Measurements from ENCODE around the gene ACP4. TPM values are rescaled to one million over a fixed set of nuclear protein-coding genes. Genes with fewer than 3 reads are reported as not detected.

Gene ACP4
- total and polyA plus RNA-seq, 2 of the 13 experiments (the other 11 are each of a cell fraction or from before 2014, with no cell fraction given): 0.08 TPM; not detected in 1

GRCh38 chr19:50796128-50796633 is 6.0 kb downstream of the ACP4 start (continued):
- TF ChIP-seq SRSF1 (optimal IDR thresholded peaks at IDR 0.05; ENCODE audit: low read depth, low read length): no peak

DNA sequence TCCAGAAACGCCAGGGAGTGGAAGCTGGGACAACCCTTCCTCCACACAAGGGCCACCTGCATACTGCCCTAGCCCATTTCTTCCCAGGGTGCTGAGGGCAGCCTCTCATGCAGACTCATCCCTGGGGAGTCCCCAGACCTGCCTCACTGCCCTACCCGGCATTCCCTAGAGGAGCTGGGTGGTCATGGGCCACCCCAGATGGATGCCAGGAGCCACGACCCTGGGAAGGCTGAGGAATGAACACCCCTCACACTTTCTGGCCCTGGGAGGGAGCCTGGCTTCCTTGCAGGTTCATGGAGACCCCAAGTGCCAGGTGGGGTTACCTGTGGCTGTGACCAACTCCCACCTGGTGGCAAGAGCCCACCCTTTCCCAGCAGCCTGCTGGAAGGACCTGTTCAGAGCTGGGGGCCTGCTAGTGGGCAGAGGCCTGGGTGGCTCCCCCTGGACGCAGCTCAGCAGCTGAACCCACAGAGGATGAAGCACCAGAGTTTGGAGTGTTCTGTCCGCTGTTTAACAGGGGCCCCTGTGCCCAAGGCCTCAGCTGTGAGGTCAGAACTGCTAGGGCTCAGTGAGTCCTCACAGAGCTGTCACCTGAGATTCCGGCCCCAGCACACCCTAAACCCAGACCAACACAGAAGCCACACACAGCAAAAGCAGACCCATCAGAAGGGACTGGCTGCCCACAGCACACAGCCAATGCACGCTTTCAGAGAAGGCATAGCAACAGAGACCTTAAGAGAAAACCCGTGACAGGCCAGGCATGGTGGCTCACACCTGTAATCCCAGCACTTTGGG is 6.6 kb downstream of the ACP4 start:
- Histone ChIP-seq H3K79me2 (ENCODE audit: insufficient read depth, low read length) (peaks cover 13% of the 10 kb centered on the region), H3K27ac (ENCODE audit: extremely low read length, insufficient read depth, low read length) (no peak overlapping the region), H3K4me1 (ENCODE audit: insufficient read depth, low read length) (peaks cover 25% of the 10 kb centered on the region), H3K4me3 (replicated peaks in 1 of 3; ENCODE audit: insufficient read depth in 1 of 3, low read depth in 2 of 3, low read length in 3 of 3) (no peak overlapping the region), H4K20me1 (ENCODE audit: insufficient read depth, low read length) (peaks cover 38% of the 10 kb centered on the region), H3K27me3 (ENCODE audit: control insufficient read depth in 1 of 2, insufficient read depth in 2 of 2, low read length in 2 of 2) (no peaks in the 10 kb centered on the region), H3K9ac (ENCODE audit: insufficient read depth, low read depth, low read length) (no peak overlapping the region), H2AFZ (ENCODE audit: low read length) (no peak overlapping the region), H3K4me2 (ENCODE audit: low read depth, low read length) (no peak overlapping the region), H3K36me3 (replicated peaks in 1 of 2; ENCODE audit: control insufficient read depth in 1 of 2, insufficient read depth in 2 of 2, low read length in 2 of 2) (peaks cover 25 to 39% of the 10 kb centered on the region in 2 experiments), H3K9me3 (ENCODE audit: low read length) (no peaks in the 10 kb centered on the region)
- no peak for ATAC-seq
- in situ Hi-C loops (cut with HindIII; ENCODE audit: extremely low pct_ligation_motif_present, low pct_unique_long_range_greater_than_20kb): loop anchor here (25.0 kb wide), 1 partner anchor 435 kb away; the partner anchor contains the start of gene NAPSA
- FAIRE-seq: no peak
- intact Hi-C loops (cut with micrococcal nuclease; ENCODE audit: unreplicated experiment): no loop called here
- POLR2A ChIA-PET: interaction anchor here (2.6 kb wide), 1 partner anchor 7 kb away, joined by 27 read pairs; no protein-coding TSS in a partner anchor
- TF ChIP-seq POLR2AphosphoS2 (IDR thresholded peaks at IDR 0.05; ENCODE audit: low read depth, low read length): 0 out of 2 replicates have a peak, but pooled peaks have one; percentile 32
- no peak for TF ChIP-seq GATA4 (IDR thresholded peaks at IDR 0.05; ENCODE audit: borderline replicate concordance, low read depth)
- 0 out of 2 replicates have a peak, but pooled peaks have one; percentile 15 for TF ChIP-seq ZNF740 (CRISPR knock-in tag; IDR thresholded peaks at IDR 0.05)
- TF ChIP-seq, protein P1, sequence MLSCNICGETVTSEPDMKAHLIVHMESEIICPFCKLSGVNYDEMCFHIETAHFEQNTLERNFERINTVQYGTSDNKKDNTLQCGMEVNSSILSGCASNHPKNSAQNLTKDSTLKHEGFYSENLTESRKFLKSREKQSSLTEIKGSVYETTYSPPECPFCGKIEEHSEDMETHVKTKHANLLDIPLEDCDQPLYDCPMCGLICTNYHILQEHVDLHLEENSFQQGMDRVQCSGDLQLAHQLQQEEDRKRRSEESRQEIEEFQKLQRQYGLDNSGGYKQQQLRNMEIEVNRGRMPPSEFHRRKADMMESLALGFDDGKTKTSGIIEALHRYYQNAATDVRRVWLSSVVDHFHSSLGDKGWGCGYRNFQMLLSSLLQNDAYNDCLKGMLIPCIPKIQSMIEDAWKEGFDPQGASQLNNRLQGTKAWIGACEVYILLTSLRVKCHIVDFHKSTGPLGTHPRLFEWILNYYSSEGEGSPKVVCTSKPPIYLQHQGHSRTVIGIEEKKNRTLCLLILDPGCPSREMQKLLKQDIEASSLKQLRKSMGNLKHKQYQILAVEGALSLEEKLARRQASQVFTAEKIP (CRISPR knock-in tag; IDR thresholded peaks at IDR 0.05; ENCODE audit: borderline replicate concordance): no peak
- peak; percentile 93 for TF ChIP-seq AGO2 (optimal IDR thresholded peaks at IDR 0.05; ENCODE audit: low read depth, low read length)
- peak; percentile 91 for TF ChIP-seq RBM22 (optimal IDR thresholded peaks at IDR 0.05; ENCODE audit: low read length)
- no peak for TF ChIP-seq HHEX (CRISPR knock-in tag; IDR thresholded peaks at IDR 0.05)
- no peak for TF ChIP-seq ZKSCAN1 (IDR thresholded peaks at IDR 0.05; ENCODE audit: low read length)
- TF ChIP-seq POLR2G (IDR thresholded peaks at IDR 0.05; ENCODE audit: low read depth, low read length): peak; percentile 55
- TF ChIP-seq POLR2A (IDR thresholded peaks at IDR 0.05; ENCODE audit: insufficient read depth in 1 of 2, low read depth in 2 of 2, low read length in 2 of 2): peak in 1 of 2 experiments; percentile 54; a peak in 2 of 4 replicates
- no peak for DNase-seq (ENCODE audit: low spot score)
- no TSS peak for BruUV-seq (replicated peaks)
- CTCF ChIA-PET (ENCODE audit: low intra/inter-chr PET ratio, low total read pairs): no interaction called here
- WGBS (ENCODE audit: low lambda C conversion rate): 97% methylated on average over 6 of the region's 8 CpGs

Data from HepG2 (cell line).